Neutrophil (primary cell): ENCODE data around the gene TACO1.

ENCODE experiments used
- H3K27ac ChIP-seq: fragments of 200-600 bp; sonication (generic); 2 replicates; pipeline ENCODE4 v1.5.1; 2016; ENCODE audit warnings: mild to moderate bottlenecking, moderate library complexity
- H3K27me3 ChIP-seq: fragments of 200-600 bp; sonication (generic); 2 replicates; pipeline ENCODE4 v1.6.0; 2016; ENCODE audit warnings: mild to moderate bottlenecking
- H3K36me3 ChIP-seq: fragments of 200-600 bp; sonication (generic); 2 replicates; pipeline ENCODE4 v1.5.1; 2017
- H3K4me1 ChIP-seq, 2 experiments: fragments of 200-600 bp in 1 of 2; sonication (generic) in 1 of 2; 1 replicate in 1 of 2; 2 replicates in 1 of 2; pipeline versions ENCODE4 v1.5.1 to v1.6.1; 2013 to 2016; ENCODE audit warnings: low read depth in 1 of 2, low read length in 1 of 2, mild to moderate bottlenecking in 1 of 2, moderate library complexity in 1 of 2; ENCODE audit not compliant: control insufficient read depth in 1 of 2, insufficient read depth in 1 of 2
- H3K4me3 ChIP-seq, 2 experiments: fragments of 200-600 bp in 1 of 2; sonication (generic) in 1 of 2; 1 replicate in 1 of 2; 2 replicates in 1 of 2; pipeline ENCODE4 v1.5.1; 2013 to 2016; ENCODE audit warnings: low read depth in 1 of 2, low read length in 1 of 2, mild to moderate bottlenecking in 1 of 2, moderate library complexity in 1 of 2
- H3K9me3 ChIP-seq: fragments of 200-600 bp; sonication (generic); 2 replicates; pipeline ENCODE4 v1.5.1; 2016
- CTCF ChIP-seq: fragments of 200-600 bp; sonication (generic); IDR thresholded peaks from 2 replicates; pipeline ENCODE4 v1.5.1; 2016; ENCODE audit warnings: antibody characterized with exemption

The TACO1 gene

GRCh38 chr17:63631626-63632025 lies 30.9 kb downstream of the TACO1 start:
- H3K9me3 ChIP-seq: no peaks in the 10 kb centered on the region
- H3K36me3 ChIP-seq: peaks cover 58% of the 10 kb centered on the region
- peak overlapping the region; percentile 26 for H3K27ac ChIP-seq
- no peaks in the 10 kb centered on the region for H3K27me3 ChIP-seq
- H3K4me3 ChIP-seq: no peak overlapping the region
- no peak for TF ChIP-seq CTCF
- peaks cover 38 to 46% of the 10 kb centered on the region in 2 experiments for H3K4me1 ChIP-seq

- H3K36me3 ChIP-seq: peaks cover 74% of the 10 kb centered on the region
- TF ChIP-seq CTCF: no peak
- peak overlapping the region; percentile 83 for H3K27ac ChIP-seq
Observed at GRCh38 chr17:63633742-63634141, 33.0 kb downstream of the TACO1 start.

GRCh38 chr17:63634163-63634562 lies 33.5 kb downstream of the TACO1 start:
- Histone ChIP-seq H3K4me3 (peak overlapping the region in 1 of 2 experiments; percentile 2), H3K36me3 (peaks cover 73% of the 10 kb centered on the region), H3K27ac (peak overlapping the region; percentile 83), H3K27me3 (no peaks in the 10 kb centered on the region), H3K9me3 (no peaks in the 10 kb centered on the region), H3K4me1 (peaks cover 33 to 40% of the 10 kb centered on the region in 2 experiments)
- no peak for TF ChIP-seq CTCF

More at GRCh38 chr17:63633742-63634141, 33.0 kb downstream of the TACO1 start:
- H3K27me3 ChIP-seq: no peaks in the 10 kb centered on the region
- peaks cover 33 to 40% of the 10 kb centered on the region in 2 experiments for H3K4me1 ChIP-seq
- no peaks in the 10 kb centered on the region for H3K9me3 ChIP-seq
- no peak overlapping the region for H3K4me3 ChIP-seq

- Histone ChIP-seq H3K4me3 (peak overlapping the region in 1 of 2 experiments; percentile 15), H3K4me1 (peaks cover 33 to 37% of the 10 kb centered on the region in 2 experiments), H3K36me3 (peaks cover 68% of the 10 kb centered on the region), H3K27me3 (no peaks in the 10 kb centered on the region), H3K9me3 (no peaks in the 10 kb centered on the region), H3K27ac (peak overlapping the region; percentile 83)
- TF ChIP-seq CTCF: no peak
Observed at GRCh38 chr17:63634816-63635215, 34.1 kb downstream of the TACO1 start.

- peak overlapping the region in 1 of 2 experiments; percentile 15 for H3K4me3 ChIP-seq
- peaks cover 33 to 39% of the 10 kb centered on the region in 2 experiments for H3K4me1 ChIP-seq
- H3K9me3 ChIP-seq: no peaks in the 10 kb centered on the region
- no peak for TF ChIP-seq CTCF
- peak overlapping the region; percentile 83 for H3K27ac ChIP-seq
- H3K36me3 ChIP-seq: peaks cover 67% of the 10 kb centered on the region
- no peaks in the 10 kb centered on the region for H3K27me3 ChIP-seq
Observed at GRCh38 chr17:63635290-63635689, 34.6 kb downstream of the TACO1 start.
